Peyer's patch (tissue), 4 donors: ENCODE results near the gene CHRM1.

Experiments
- POLR2A ChIP-seq, 2 donors: fragments of 450-650 bp; IDR thresholded peaks; one replicate each; pipeline ENCODE4 v1.5.1; 2017; ENCODE audit warnings: antibody characterized with exemption in 2 of 2, mild to moderate bottlenecking in 2 of 2, moderate library complexity in 2 of 2
- TF ChIP-seq, protein P1 (sequence below), 6 experiments: fragments of 450-650 bp in 4 of 6; fragments of 200-600 bp in 2 of 6; sonication (generic) in 1 of 6; IDR thresholded peaks; one replicate each; pipeline ENCODE4 v1.5.1; 2017 to 2019; ENCODE audit warnings: antibody characterized with exemption in 6 of 6, mild to moderate bottlenecking in 3 of 6, moderate library complexity in 1 of 6

GRCh38 chr11:62863687-62864335 is 57.4 kb downstream of the CHRM1 start:
- TF ChIP-seq, protein P1, sequence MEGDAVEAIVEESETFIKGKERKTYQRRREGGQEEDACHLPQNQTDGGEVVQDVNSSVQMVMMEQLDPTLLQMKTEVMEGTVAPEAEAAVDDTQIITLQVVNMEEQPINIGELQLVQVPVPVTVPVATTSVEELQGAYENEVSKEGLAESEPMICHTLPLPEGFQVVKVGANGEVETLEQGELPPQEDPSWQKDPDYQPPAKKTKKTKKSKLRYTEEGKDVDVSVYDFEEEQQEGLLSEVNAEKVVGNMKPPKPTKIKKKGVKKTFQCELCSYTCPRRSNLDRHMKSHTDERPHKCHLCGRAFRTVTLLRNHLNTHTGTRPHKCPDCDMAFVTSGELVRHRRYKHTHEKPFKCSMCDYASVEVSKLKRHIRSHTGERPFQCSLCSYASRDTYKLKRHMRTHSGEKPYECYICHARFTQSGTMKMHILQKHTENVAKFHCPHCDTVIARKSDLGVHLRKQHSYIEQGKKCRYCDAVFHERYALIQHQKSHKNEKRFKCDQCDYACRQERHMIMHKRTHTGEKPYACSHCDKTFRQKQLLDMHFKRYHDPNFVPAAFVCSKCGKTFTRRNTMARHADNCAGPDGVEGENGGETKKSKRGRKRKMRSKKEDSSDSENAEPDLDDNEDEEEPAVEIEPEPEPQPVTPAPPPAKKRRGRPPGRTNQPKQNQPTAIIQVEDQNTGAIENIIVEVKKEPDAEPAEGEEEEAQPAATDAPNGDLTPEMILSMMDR (IDR thresholded peaks at IDR 0.05) = no peak
- TF ChIP-seq POLR2A (IDR thresholded peaks at IDR 0.05) = no peak
